Hepatocyte (in vitro differentiated cells): Measurements from ENCODE around the gene ZNF75A. TPM values are rescaled to one million over a fixed set of nuclear protein-coding genes. Genes with fewer than 3 reads are reported as not detected.
"Not testable (repeated sequence)": the region's sequence is repeated elsewhere in the genome, so short reads cannot be mapped to it uniquely, and the experiment has no call there.

Experiments used
- DNase-seq: peaks from one replicate; pipeline ENCODE4 v3.0.0-alpha.2; 2016; ENCODE audit warnings: low spot score
- H2AFZ ChIP-seq: fragments of 200-600 bp; sonication (generic); 2 replicates; pipeline ENCODE4 v1.6.0; 2016; ENCODE audit warnings: antibody characterized with exemption, mild to moderate bottlenecking
- H3K27ac ChIP-seq: fragments of 200-600 bp; sonication (generic); 2 replicates; pipeline ENCODE4 v1.5.1; 2016; ENCODE audit warnings: mild to moderate bottlenecking
- H3K27me3 ChIP-seq: fragments of 200-600 bp; sonication (generic); 2 replicates; pipeline ENCODE4 v1.6.1; 2016
- H3K36me3 ChIP-seq: fragments of 200-600 bp; sonication (generic); replicated peaks from 2 replicates; pipeline ENCODE4 v1.5.1; 2016; ENCODE audit warnings: low read depth; ENCODE audit not compliant: insufficient read depth
- H3K4me1 ChIP-seq: fragments of 200-600 bp; sonication (generic); 2 replicates; pipeline ENCODE4 v1.5.1; 2016; ENCODE audit warnings: mild to moderate bottlenecking, moderate library complexity; ENCODE audit not compliant: insufficient read depth
- H3K4me2 ChIP-seq: fragments of 200-600 bp; sonication (generic); 2 replicates; pipeline ENCODE4 v1.6.0; 2016
- H3K4me3 ChIP-seq: fragments of 200-600 bp; sonication (generic); 2 replicates; pipeline ENCODE4 v1.5.1; 2016; ENCODE audit warnings: mild to moderate bottlenecking
- H3K79me2 ChIP-seq: fragments of 200-600 bp; sonication (generic); 2 replicates; pipeline ENCODE4 v1.6.0; 2017; ENCODE audit warnings: mild to moderate bottlenecking
- H3K9me2 ChIP-seq: fragments of 200-600 bp; sonication (generic); replicated peaks from 2 replicates; pipeline ENCODE4 v1.6.0; 2017; ENCODE audit warnings: mild to moderate bottlenecking; ENCODE audit not compliant: insufficient read depth
- H3K9me3 ChIP-seq: fragments of 200-600 bp; sonication (generic); 2 replicates; pipeline ENCODE4 v1.5.1; 2016; ENCODE audit warnings: low read depth, mild to moderate bottlenecking
- H4K20me1 ChIP-seq: fragments of 200-600 bp; sonication (generic); 2 replicates; pipeline ENCODE4 v1.6.0; 2016; ENCODE audit warnings: mild to moderate bottlenecking; ENCODE audit not compliant: insufficient read depth, poor library complexity, severe bottlenecking
- EZH2 ChIP-seq: fragments of 200-600 bp; sonication (generic); IDR thresholded peaks from 2 replicates; pipeline ENCODE4 v1.6.1; 2016; ENCODE audit warnings: antibody characterized with exemption, mild to moderate bottlenecking, borderline replicate concordance
- EZH2phosphoT487 ChIP-seq: fragments of 200-600 bp; sonication (generic); IDR thresholded peaks from one replicate; pipeline ENCODE4 v1.6.1; 2018; ENCODE audit warnings: antibody characterized with exemption, mild to moderate bottlenecking, low read depth, moderate library complexity; ENCODE audit not compliant: unreplicated experiment, severe bottlenecking
- WGBS: methylation state at CpG from one replicate; pipeline ENCODE4 v1.1.6; 2016; ENCODE audit warnings: low lambda C conversion rate; ENCODE audit errors: missing lambda C conversion rate; 5-methylcytosine and 5-hydroxymethylcytosine counted together
- polyA plus RNA-seq: library from polyadenylated mRNA; unstranded; fragments of >200 nt; fragmentation: Nextera tagmentation; extraction: Ambion mirVana; gene quantifications from 2 replicates; pipeline ENCODE4 v1.2.1, GENCODE V29; 2016
- total RNA-seq: library from RNA; depleted of rRNA; stranded (reverse); fragments of >200 nt; gene quantifications from 2 replicates; pipeline ENCODE4 v1.2.3, GENCODE V29; 2014
- TF ChIP-seq, protein P1 (sequence below): fragments of 200-600 bp; sonication (generic); IDR thresholded peaks from 2 replicates; pipeline ENCODE4 v1.5.1; 2016; ENCODE audit warnings: antibody characterized with exemption, mild to moderate bottlenecking; ENCODE audit not compliant: poor library complexity

The ZNF75A gene
- total and polyA plus RNA-seq, 2 experiments from 2014 or later: 24.9 to 25.9 TPM

DNA sequence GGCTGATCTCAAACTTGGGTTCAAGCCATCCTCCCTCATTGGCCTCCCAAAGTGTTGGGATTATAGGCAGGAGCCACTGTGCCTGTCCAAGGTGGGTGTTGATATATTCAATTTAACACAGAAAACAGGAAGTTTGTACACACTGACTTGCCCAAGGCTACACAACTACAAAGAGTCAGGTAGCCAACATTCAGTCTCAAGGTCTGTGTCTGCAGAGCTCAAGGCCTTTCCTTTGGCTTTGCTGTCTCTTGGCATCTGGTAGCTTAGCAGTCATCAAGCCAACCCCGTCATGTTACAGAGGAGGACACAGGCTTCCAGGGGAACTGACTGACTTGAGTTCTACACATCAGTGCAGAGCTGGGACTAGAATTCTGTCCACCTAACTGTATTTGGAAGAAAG lies 37.0 kb upstream of the ZNF75A start:
- Histone ChIP-seq H3K27ac (no peak overlapping the region), H4K20me1 (no peaks in the 10 kb centered on the region), H3K4me3 (no peak overlapping the region), H3K4me1 (peaks cover 7% of the 10 kb centered on the region), H2AFZ (no peak overlapping the region), H3K79me2 (no peaks in the 10 kb centered on the region), H3K36me3 (no peaks in the 10 kb centered on the region), H3K4me2 (no peak overlapping the region), H3K9me2 (no peaks in the 10 kb centered on the region), H3K27me3 (no peaks in the 10 kb centered on the region), H3K9me3 (no peaks in the 10 kb centered on the region)
- TF ChIP-seq EZH2phosphoT487 (no peak), EZH2 (no peak)
- TF ChIP-seq, protein P1, sequence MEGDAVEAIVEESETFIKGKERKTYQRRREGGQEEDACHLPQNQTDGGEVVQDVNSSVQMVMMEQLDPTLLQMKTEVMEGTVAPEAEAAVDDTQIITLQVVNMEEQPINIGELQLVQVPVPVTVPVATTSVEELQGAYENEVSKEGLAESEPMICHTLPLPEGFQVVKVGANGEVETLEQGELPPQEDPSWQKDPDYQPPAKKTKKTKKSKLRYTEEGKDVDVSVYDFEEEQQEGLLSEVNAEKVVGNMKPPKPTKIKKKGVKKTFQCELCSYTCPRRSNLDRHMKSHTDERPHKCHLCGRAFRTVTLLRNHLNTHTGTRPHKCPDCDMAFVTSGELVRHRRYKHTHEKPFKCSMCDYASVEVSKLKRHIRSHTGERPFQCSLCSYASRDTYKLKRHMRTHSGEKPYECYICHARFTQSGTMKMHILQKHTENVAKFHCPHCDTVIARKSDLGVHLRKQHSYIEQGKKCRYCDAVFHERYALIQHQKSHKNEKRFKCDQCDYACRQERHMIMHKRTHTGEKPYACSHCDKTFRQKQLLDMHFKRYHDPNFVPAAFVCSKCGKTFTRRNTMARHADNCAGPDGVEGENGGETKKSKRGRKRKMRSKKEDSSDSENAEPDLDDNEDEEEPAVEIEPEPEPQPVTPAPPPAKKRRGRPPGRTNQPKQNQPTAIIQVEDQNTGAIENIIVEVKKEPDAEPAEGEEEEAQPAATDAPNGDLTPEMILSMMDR: no peak
- WGBS: 70% methylated on average over 1 of the region's 1 CpG
- DNase-seq: no peak

DNA sequence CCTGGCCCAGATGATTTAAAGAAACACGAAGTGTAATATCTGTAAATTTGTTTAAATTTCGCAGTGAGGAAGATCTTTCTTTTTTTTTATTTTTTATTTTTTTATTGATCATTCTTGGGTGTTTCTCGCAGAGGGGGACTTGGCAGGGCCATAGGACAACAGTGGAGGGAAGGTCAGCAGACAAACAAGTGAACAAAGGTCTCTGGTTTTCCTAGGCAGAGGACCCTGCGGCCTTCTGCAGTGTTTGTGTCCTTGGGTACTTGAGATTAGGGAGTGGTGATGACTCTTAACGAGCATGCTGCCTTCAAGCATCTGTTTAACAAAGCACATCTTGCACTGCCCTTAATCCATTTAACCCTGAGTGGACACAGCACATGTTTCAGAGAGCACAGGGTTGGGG lies 34.6 kb upstream of the ZNF75A start:
- H2AFZ ChIP-seq, H3K79me2 ChIP-seq, H4K20me1 ChIP-seq, H3K27ac ChIP-seq, DNase-seq, H3K27me3 ChIP-seq, H3K4me3 ChIP-seq, H3K9me2 ChIP-seq, H3K4me1 ChIP-seq, H3K36me3 ChIP-seq, H3K9me3 ChIP-seq, H3K4me2 ChIP-seq: not testable (repeated sequence)
- 80% methylated on average over 5 of the region's 5 CpGs for WGBS

DNA sequence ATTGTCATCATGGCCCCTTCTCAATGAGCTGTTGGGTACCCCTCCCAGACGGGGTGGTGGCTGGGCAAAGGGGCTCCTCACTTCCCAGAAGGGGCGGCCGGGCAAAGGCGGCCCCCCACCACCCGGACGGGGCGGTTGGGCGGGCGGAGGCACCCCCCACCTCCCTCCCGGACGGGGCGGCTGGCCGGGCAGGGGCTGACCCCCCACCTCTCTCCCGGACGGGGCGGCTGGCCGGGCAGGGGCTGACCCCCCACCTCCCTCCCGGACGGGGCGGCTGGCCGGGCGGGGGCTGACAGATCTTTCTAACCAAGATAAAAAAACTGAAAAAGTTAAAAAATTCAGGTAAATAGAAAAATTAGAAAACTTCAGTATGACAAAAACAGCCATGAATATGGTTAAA lies 34.0 kb upstream of the ZNF75A start:
- H3K9me3 ChIP-seq, H2AFZ ChIP-seq, H4K20me1 ChIP-seq, H3K4me2 ChIP-seq, DNase-seq, H3K79me2 ChIP-seq, H3K4me3 ChIP-seq, H3K36me3 ChIP-seq, H3K27ac ChIP-seq, H3K4me1 ChIP-seq, H3K9me2 ChIP-seq, H3K27me3 ChIP-seq: not testable (repeated sequence)
- 82% methylated on average over 5 of the region's 22 CpGs for WGBS

DNA sequence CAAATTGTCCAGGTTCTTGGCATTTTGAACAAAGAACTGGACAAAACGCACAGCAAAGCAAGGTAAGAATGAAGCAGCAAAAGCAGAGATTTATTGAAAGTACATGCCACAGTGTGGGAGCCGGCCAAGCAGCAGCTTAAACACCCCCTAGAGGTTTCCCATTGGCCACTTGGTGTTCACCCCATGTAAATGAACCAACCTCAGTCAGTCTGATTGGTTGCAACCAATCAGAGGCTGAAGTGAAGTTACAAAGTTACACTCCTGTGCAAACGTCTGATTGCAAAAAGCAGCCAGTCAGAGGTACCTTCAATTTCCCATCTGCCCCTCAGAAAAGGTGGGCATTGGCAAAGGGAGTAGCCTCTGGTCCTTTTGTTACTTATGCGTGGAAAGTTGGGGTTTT lies 30.8 kb upstream of the ZNF75A start:
- Histone ChIP-seq H3K4me3 (no peak overlapping the region), H4K20me1 (no peaks in the 10 kb centered on the region), H3K4me2 (no peak overlapping the region), H3K27me3 (peaks cover 12% of the 10 kb centered on the region), H2AFZ (no peak overlapping the region), H3K27ac (no peak overlapping the region), H3K4me1 (no peaks in the 10 kb centered on the region), H3K9me2 (no peaks in the 10 kb centered on the region), H3K9me3 (no peaks in the 10 kb centered on the region), H3K79me2 (no peaks in the 10 kb centered on the region), H3K36me3 (no peaks in the 10 kb centered on the region)
- DNase-seq: no peak
- TF ChIP-seq EZH2phosphoT487: no peak
- 52% methylated on average over 4 of the region's 4 CpGs for WGBS

DNA sequence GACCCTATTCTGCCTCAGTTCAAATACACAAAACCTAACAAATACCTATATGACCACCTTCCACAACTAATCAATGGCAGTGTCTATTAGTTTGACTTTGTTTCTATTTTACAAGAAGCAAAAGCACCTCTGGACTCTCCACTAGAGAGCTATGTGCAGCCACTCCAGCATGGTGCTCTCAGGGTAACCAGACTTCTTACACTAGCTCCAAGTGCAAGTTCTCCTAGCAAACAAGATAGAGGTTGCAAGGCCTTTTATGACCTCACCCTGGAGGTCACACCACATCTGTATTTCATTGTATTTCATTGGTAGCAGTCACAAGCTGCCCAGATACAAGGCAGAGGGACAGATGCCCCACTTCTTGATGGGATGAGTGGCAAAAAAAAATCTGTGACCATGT lies 30.4 kb upstream of the ZNF75A start:
- peaks cover 12% of the 10 kb centered on the region for H3K27me3 ChIP-seq
- no peak overlapping the region for H3K4me2 ChIP-seq
- no peaks in the 10 kb centered on the region for H3K9me3 ChIP-seq
- no peak overlapping the region for H2AFZ ChIP-seq
- no peaks in the 10 kb centered on the region for H3K9me2 ChIP-seq
- H3K27ac ChIP-seq: no peak overlapping the region
- H4K20me1 ChIP-seq: no peaks in the 10 kb centered on the region
- TF ChIP-seq EZH2 (no peak), EZH2phosphoT487 (no peak)
- TF ChIP-seq, protein P1: no peak
- no peak for DNase-seq
- no peaks in the 10 kb centered on the region for H3K79me2 ChIP-seq
- H3K4me1 ChIP-seq: no peaks in the 10 kb centered on the region
- H3K36me3 ChIP-seq: no peaks in the 10 kb centered on the region
- no peak overlapping the region for H3K4me3 ChIP-seq
